ENCODE data around the gene RHOC. TPM values are rescaled to one million over a fixed set of nuclear protein-coding genes. Genes with fewer than 3 reads are reported as not detected.

Gene RHOC
- total RNA-seq, 1 donor from 2014 or later, result 187 TPM

GRCh38 chr1:112702067-112702395, 4.9 kb downstream of the RHOC start:
- no peak for DNase-seq (ENCODE audit: low spot score)

GRCh38 chr1:112701227-112702066, 5.5 kb downstream of the RHOC start:
- DNase-seq (ENCODE audit: low spot score), result no peak

- peak; percentile 95 for DNase-seq (ENCODE audit: low spot score)
Measured at GRCh38 chr1:112700290-112701226, 6.4 kb downstream of the RHOC start.

GRCh38 chr1:112699425-112700144, 7.3 kb downstream of the RHOC start:
- no peak for DNase-seq (ENCODE audit: low spot score)

GRCh38 chr1:112698366-112699310, 8.3 kb downstream of the RHOC start:
- DNase-seq (ENCODE audit: low spot score), result no peak

GRCh38 chr1:112697781-112698201, 9.1 kb downstream of the RHOC start:
- no peak for DNase-seq (ENCODE audit: low spot score)

GRCh38 chr1:112696578-112697314, 10.2 kb downstream of the RHOC start:
- DNase-seq (ENCODE audit: low spot score), result no peak

- DNase-seq (ENCODE audit: low spot score), result peak; percentile 38
Measured at GRCh38 chr1:112695276-112695675, 11.7 kb downstream of the RHOC start.

- peak; percentile 35 for DNase-seq (ENCODE audit: low spot score)
Measured at GRCh38 chr1:112694363-112694929, 12.5 kb downstream of the RHOC start.

GRCh38 chr1:112693821-112694220, 13.1 kb downstream of the RHOC start:
- peak; percentile 22 for DNase-seq (ENCODE audit: low spot score)

GRCh38 chr1:112692681-112693080, 14.2 kb downstream of the RHOC start:
- DNase-seq (ENCODE audit: low spot score), result peak; percentile 28

GRCh38 chr1:112689842-112690237, 17.1 kb downstream of the RHOC start:
- no peak for DNase-seq (ENCODE audit: low spot score)

GRCh38 chr1:112689196-112689841, 17.6 kb downstream of the RHOC start:
- DNase-seq (ENCODE audit: low spot score), result peak; percentile 19

GRCh38 chr1:112688781-112689193, 18.1 kb downstream of the RHOC start:
- DNase-seq (ENCODE audit: low spot score), result no peak

- DNase-seq (ENCODE audit: low spot score), result peak; percentile 40
Measured at GRCh38 chr1:112687785-112688496, 19.0 kb downstream of the RHOC start.

GRCh38 chr1:112687361-112687760, 19.6 kb downstream of the RHOC start:
- peak; percentile 81 for DNase-seq (ENCODE audit: low spot score)

- no peak for DNase-seq (ENCODE audit: low spot score)
Measured at GRCh38 chr1:112686835-112687234, 20.1 kb downstream of the RHOC start.

GRCh38 chr1:112686417-112686816, 20.5 kb downstream of the RHOC start:
- DNase-seq (ENCODE audit: low spot score), result no peak

- no peak for DNase-seq (ENCODE audit: low spot score)
Measured at GRCh38 chr1:112685913-112686312, 21.0 kb downstream of the RHOC start.
